GM12864 (cell line): ENCODE measurements around the gene GLRA3.

Source experiments
- DNase-seq: peaks from one replicate; pipeline ENCODE4 v3.0.0-alpha.2; 2011; ENCODE audit warnings: low read depth
- H3K4me3 ChIP-seq: 2 replicates; pipeline ENCODE4 v1.5.1; 2011; ENCODE audit warnings: mild to moderate bottlenecking, low read depth, low read length, control low read depth
- TF ChIP-seq, protein P1 (sequence below): IDR thresholded peaks from 2 replicates; pipeline ENCODE4 v1.5.1; 2011; ENCODE audit warnings: low read depth, mild to moderate bottlenecking, moderate library complexity, low read length, control low read depth, inconsistent platforms; ENCODE audit errors: missing control alignments

The GLRA3 gene

DNA sequence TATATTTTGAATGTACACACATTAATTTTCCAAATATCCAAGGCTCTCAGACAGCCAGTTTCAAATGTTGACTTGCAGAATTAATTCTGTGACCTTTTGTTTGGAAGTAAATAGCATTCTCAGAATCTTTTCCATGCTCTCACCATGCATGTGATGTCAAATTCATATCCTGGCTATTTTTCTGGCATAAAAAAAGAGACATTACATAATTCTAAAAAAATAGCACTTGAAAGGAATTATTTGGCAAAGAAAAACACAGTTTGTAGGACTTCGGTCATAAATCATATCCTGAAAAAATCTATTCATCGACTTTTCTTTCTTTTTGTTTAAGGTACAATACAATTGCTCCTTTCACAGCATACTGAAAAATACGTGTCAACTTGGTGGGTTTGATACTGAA is 111.2 kb downstream of the GLRA3 start:
- no peak for DNase-seq
- no peak overlapping the region for H3K4me3 ChIP-seq
- TF ChIP-seq, protein P1, sequence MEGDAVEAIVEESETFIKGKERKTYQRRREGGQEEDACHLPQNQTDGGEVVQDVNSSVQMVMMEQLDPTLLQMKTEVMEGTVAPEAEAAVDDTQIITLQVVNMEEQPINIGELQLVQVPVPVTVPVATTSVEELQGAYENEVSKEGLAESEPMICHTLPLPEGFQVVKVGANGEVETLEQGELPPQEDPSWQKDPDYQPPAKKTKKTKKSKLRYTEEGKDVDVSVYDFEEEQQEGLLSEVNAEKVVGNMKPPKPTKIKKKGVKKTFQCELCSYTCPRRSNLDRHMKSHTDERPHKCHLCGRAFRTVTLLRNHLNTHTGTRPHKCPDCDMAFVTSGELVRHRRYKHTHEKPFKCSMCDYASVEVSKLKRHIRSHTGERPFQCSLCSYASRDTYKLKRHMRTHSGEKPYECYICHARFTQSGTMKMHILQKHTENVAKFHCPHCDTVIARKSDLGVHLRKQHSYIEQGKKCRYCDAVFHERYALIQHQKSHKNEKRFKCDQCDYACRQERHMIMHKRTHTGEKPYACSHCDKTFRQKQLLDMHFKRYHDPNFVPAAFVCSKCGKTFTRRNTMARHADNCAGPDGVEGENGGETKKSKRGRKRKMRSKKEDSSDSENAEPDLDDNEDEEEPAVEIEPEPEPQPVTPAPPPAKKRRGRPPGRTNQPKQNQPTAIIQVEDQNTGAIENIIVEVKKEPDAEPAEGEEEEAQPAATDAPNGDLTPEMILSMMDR: no peak

DNA sequence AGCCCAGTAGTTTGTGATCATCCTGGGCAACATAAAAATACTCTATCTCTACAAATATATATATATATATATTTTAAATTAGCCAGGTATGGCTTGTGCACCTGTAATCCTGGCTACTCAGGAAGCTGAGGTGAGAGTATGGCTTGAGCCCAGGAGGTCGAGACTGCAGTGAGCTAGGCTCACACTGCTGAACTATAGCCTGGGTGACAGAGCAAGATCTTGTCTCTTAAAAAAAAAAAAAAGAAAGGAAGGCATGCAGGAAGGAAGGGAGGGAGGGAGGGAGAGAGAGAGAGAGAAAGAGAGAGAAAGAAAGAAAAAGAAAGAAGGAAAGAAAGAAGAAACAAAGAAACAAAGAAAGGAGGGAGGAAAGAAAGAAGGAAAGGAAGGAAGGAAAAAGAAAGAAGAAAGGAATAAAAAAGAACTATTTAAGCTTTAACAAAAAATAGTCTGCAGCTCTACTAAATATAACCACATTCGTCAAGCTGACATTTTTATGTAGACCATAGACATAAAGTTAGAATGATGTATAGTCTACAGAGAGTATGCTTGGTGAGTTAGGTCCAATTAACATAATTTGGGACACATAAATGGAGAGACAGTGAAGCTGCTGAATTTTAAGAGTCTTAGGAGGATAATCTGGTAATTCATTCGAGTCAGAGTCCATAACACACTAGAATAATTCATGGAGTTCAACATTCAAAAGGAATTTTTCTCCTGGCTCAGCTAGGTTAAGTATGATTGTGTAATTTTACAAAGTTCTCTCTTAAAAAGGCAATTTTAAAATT is 111.9 kb downstream of the GLRA3 start:
- no peak overlapping the region for H3K4me3 ChIP-seq
- DNase-seq: no peak
- TF ChIP-seq, protein P1: no peak

DNA sequence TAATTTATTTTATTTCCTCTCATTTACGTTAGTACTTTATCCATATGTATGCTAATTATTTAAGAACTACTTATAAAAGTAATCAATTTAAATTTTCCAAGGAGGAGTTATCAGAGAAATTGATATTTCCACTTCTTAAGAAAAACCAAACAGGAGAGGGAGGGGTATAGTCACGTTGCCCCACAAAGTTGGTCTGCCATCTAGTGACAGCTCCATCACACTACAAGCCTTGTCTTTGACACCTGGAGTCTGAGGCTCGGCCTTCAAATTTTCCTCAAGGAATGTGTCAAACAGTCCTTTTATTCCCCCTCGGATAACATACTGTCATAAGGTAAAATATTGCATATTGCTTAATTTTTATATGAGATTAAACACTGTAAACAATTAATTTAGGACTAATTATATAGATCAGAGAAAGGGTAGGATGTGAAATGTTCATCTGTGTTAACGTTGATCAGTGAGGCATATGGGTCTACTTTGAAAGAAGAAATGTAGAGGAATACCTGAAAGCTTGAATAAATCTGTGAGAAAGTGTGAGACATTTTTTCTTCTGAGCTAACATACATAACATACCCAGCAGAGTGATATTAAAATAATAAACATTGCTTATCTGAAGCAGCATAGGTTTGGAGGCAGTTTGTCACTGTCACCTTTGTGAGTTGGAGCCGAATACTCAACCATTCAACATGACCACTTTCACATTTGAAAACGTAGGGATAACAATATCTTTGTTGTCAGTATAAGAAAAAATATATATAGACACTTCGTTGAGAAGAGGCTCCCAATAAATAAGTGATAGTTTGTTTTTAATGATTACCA is 114.4 kb downstream of the GLRA3 start:
- H3K4me3 ChIP-seq: no peak overlapping the region
- peak; percentile 24 for DNase-seq
- TF ChIP-seq, protein P1: peak; percentile 79

DNA sequence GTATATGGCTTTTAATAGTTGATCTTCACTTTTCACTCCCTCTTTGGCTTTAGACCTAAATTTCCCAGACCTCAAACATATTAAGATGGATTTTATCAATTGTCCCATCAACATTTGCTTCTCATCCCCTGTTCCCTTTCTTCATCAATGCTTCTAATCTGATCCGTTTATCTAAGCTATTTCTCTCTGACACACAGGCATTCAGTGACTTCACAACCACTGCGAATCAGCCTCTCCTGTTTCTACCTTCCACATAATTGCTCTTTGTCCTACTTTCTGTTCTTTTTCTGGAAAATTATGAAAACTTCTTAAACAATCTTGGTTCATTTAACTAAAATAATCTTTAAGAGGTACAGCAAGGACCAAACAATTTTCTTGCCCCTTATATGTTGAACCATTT is 115.2 kb downstream of the GLRA3 start:
- H3K4me3 ChIP-seq: no peak overlapping the region
- DNase-seq: no peak
- TF ChIP-seq, protein P1: no peak

DNA sequence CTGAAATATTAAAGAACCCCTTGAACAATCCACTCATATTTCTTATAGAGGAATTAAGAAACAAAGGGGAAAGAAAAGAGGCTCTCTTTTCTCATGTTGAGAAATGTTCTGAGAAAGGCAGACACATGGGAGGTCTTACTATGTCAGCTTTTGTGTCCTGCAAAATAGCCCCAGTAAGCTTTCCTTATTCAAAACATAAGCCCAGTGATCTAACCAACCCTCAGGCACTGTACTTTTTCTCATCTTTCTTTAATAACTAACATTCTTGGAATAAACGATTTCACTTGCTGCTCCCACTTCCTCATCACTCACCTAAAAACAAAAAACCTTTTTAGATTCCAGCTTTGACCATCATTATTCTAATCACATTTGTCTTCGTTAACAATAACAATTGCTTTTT is 115.9 kb downstream of the GLRA3 start:
- no peak overlapping the region for H3K4me3 ChIP-seq
- TF ChIP-seq, protein P1: no peak
- DNase-seq: no peak

DNA sequence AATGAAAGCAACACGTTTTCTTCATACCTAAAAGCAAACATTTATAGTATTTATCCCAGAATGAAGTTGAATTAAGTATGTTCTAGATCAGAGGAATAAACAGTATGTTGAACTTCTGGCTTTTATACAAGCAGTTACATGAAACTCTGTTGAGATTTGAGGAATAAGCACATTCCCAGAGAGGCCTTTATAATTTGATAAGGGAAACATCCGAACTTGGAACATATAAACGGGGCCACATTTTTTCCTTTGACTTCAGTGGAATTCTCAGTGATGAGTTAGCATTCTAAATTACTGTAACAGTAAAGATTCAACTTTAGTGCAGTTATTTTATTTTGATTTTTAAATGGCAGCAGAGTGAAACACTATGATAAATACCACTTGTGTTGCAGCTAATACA is 119.5 kb downstream of the GLRA3 start:
- no peak overlapping the region for H3K4me3 ChIP-seq
- TF ChIP-seq, protein P1: no peak
- DNase-seq: no peak
